ENCODE measurements around the gene HMGXB3. TPM values are rescaled to one million over a fixed set of nuclear protein-coding genes. Genes with fewer than 3 reads are reported as not detected.
A peak's percentile ranks its signal among the peaks of the same experiment; 100 is the strongest.
"Not testable (repeated sequence)": the region's sequence is repeated elsewhere in the genome, so short reads cannot be mapped to it uniquely, and the experiment has no call there.

HMGXB3 gene
- total RNA-seq, 1 experiment from 2014 or later, result 28.1 TPM

GRCh38 chr5:150017226-150018005, 16.9 kb downstream of the HMGXB3 start:
- no peak for DNase-seq (ENCODE audit: low read depth)

- peak; percentile 76 for DNase-seq (ENCODE audit: low read depth)
These were observed 19.7 kb downstream of the HMGXB3 start for GRCh38 chr5:150020249-150020648.

- DNase-seq (ENCODE audit: low read depth), result peak; percentile 85
These were observed 21.1 kb downstream of the HMGXB3 start for GRCh38 chr5:150021491-150022157.

- peak; percentile 97 for DNase-seq (ENCODE audit: low read depth)
These were observed 21.6 kb downstream of the HMGXB3 start for GRCh38 chr5:150022158-150022531.

- no peak for DNase-seq (ENCODE audit: low read depth)
These were observed 22.1 kb downstream of the HMGXB3 start for GRCh38 chr5:150022681-150023080.

GRCh38 chr5:150023136-150023535, 22.6 kb downstream of the HMGXB3 start:
- DNase-seq (ENCODE audit: low read depth), result no peak

- DNase-seq (ENCODE audit: low read depth), result no peak
These were observed 23.9 kb downstream of the HMGXB3 start for GRCh38 chr5:150024346-150024984.

GRCh38 chr5:150026682-150027172, 26.2 kb downstream of the HMGXB3 start:
- DNase-seq (ENCODE audit: low read depth), result no peak

GRCh38 chr5:150028047-150028446, 27.5 kb downstream of the HMGXB3 start:
- DNase-seq (ENCODE audit: low read depth), result not testable (repeated sequence)

- DNase-seq (ENCODE audit: low read depth), result no peak
These were observed 32.8 kb downstream of the HMGXB3 start for GRCh38 chr5:150033334-150033733.

- DNase-seq (ENCODE audit: low read depth), result peak; percentile 96
These were observed 34.1 kb downstream of the HMGXB3 start for GRCh38 chr5:150034662-150035061.

GRCh38 chr5:150035139-150035895, 34.8 kb downstream of the HMGXB3 start:
- DNase-seq (ENCODE audit: low read depth), result no peak

- DNase-seq (ENCODE audit: low read depth), result peak; percentile 99
These were observed 36.0 kb downstream of the HMGXB3 start for GRCh38 chr5:150036513-150036912.

- DNase-seq (ENCODE audit: low read depth), result no peak
These were observed 38.0 kb downstream of the HMGXB3 start for GRCh38 chr5:150038547-150038946.

- no peak for DNase-seq (ENCODE audit: low read depth)
These were observed 41.9 kb downstream of the HMGXB3 start for GRCh38 chr5:150042459-150042858.

GRCh38 chr5:150043657-150044328, 43.3 kb downstream of the HMGXB3 start:
- no peak for DNase-seq (ENCODE audit: low read depth)

- peak; percentile 74 for DNase-seq (ENCODE audit: low read depth)
These were observed 43.8 kb downstream of the HMGXB3 start for GRCh38 chr5:150044329-150044681.

GRCh38 chr5:150044712-150045111, 44.2 kb downstream of the HMGXB3 start:
- DNase-seq (ENCODE audit: low read depth), result no peak

- DNase-seq (ENCODE audit: low read depth), result no peak
These were observed 45.0 kb downstream of the HMGXB3 start for GRCh38 chr5:150045549-150045948.

GRCh38 chr5:150046031-150046430, 45.5 kb downstream of the HMGXB3 start:
- no peak for DNase-seq (ENCODE audit: low read depth)

- DNase-seq (ENCODE audit: low read depth), result peak; percentile 96
These were observed 49.8 kb downstream of the HMGXB3 start for GRCh38 chr5:150050172-150050811.

Measured in RPMI7951 (cell line).